HG03460 (cell line): ENCODE data around the gene IRF2BP1.

Experiments
- ATAC-seq: cut with Tn5 transposase; IDR thresholded peaks from one replicate; pipeline ENCODE4 v1.9.1; 2021; ENCODE audit not compliant: unreplicated experiment

The IRF2BP1 gene

GRCh38 chr19:45863335-45863839 lies 22.6 kb downstream of the IRF2BP1 start:
- ATAC-seq = no peak

GRCh38 chr19:45862564-45863334 lies 23.2 kb downstream of the IRF2BP1 start, which contains the start of gene SYMPK:
TSS of gene SYMPK (minus strand) at chr19:45863147. CDS start at chr19:45854495, 8,652 bp downstream.
- peak; percentile 87 for ATAC-seq

- no peak for ATAC-seq
Measured at GRCh38 chr19:45862271-45862563, 23.7 kb downstream of the IRF2BP1 start.

GRCh38 chr19:45860359-45861259 lies 25.3 kb downstream of the IRF2BP1 start:
- no peak for ATAC-seq

GRCh38 chr19:45854167-45854778 lies 31.7 kb downstream of the IRF2BP1 start:
- ATAC-seq = no peak

GRCh38 chr19:45852983-45853382 lies 33.0 kb downstream of the IRF2BP1 start:
- no peak for ATAC-seq

- ATAC-seq = no peak
Measured at GRCh38 chr19:45852145-45852750, 33.7 kb downstream of the IRF2BP1 start.

GRCh38 chr19:45848922-45849321 lies 37.0 kb downstream of the IRF2BP1 start:
- no peak for ATAC-seq

- ATAC-seq = no peak
Measured at GRCh38 chr19:45847663-45848062, 38.3 kb downstream of the IRF2BP1 start.

- no peak for ATAC-seq
Measured at GRCh38 chr19:45842198-45842597, 43.7 kb downstream of the IRF2BP1 start.

GRCh38 chr19:45834970-45835369 lies 51.0 kb downstream of the IRF2BP1 start:
- no peak for ATAC-seq
